ENCODE data around the gene OSBPL7.
A peak's percentile ranks its signal among the peaks of the same experiment; 100 is the strongest.

OSBPL7 gene

GRCh38 chr17:47823519-47823918 lies 1.9 kb upstream of the OSBPL7 start:
- DNase-seq (ENCODE audit: low read depth), result no peak

GRCh38 chr17:47822785-47823184 lies 1.2 kb upstream of the OSBPL7 start:
- no peak for DNase-seq (ENCODE audit: low read depth)

GRCh38 chr17:47821031-47821423 lies 567 bp downstream of the OSBPL7 start:
- no peak for DNase-seq (ENCODE audit: low read depth)

GRCh38 chr17:47820033-47820789 lies 1.4 kb downstream of the OSBPL7 start:
- no peak for DNase-seq (ENCODE audit: low read depth)

- DNase-seq (ENCODE audit: low read depth), result no peak
These were observed 2.1 kb downstream of the OSBPL7 start for GRCh38 chr17:47819475-47819874.

GRCh38 chr17:47818002-47818695 lies 3.4 kb downstream of the OSBPL7 start:
- DNase-seq (ENCODE audit: low read depth), result no peak

GRCh38 chr17:47816947-47817346 lies 4.6 kb downstream of the OSBPL7 start:
- no peak for DNase-seq (ENCODE audit: low read depth)

- DNase-seq (ENCODE audit: low read depth), result no peak
These were observed 5.4 kb downstream of the OSBPL7 start for GRCh38 chr17:47816111-47816735.

- no peak for DNase-seq (ENCODE audit: low read depth)
These were observed 6.3 kb downstream of the OSBPL7 start for GRCh38 chr17:47815106-47815918.

GRCh38 chr17:47813512-47814031 lies 8.0 kb downstream of the OSBPL7 start:
- DNase-seq (ENCODE audit: low read depth), result no peak

GRCh38 chr17:47813077-47813476 lies 8.5 kb downstream of the OSBPL7 start:
- no peak for DNase-seq (ENCODE audit: low read depth)

GRCh38 chr17:47812146-47812920 lies 9.3 kb downstream of the OSBPL7 start:
- no peak for DNase-seq (ENCODE audit: low read depth)

GRCh38 chr17:47811709-47812108 lies 9.9 kb downstream of the OSBPL7 start:
- DNase-seq (ENCODE audit: low read depth), result no peak

- no peak for DNase-seq (ENCODE audit: low read depth)
These were observed 10.5 kb downstream of the OSBPL7 start for GRCh38 chr17:47810901-47811635.

GRCh38 chr17:47810200-47810821 lies 11.3 kb downstream of the OSBPL7 start:
- DNase-seq (ENCODE audit: low read depth), result peak; percentile 67

- DNase-seq (ENCODE audit: low read depth), result no peak
These were observed 12.6 kb downstream of the OSBPL7 start for GRCh38 chr17:47808830-47809480.

- DNase-seq (ENCODE audit: low read depth), result no peak
These were observed 13.4 kb downstream of the OSBPL7 start for GRCh38 chr17:47808036-47808829.

- DNase-seq (ENCODE audit: low read depth), result no peak
These were observed 14.2 kb downstream of the OSBPL7 start for GRCh38 chr17:47807421-47807820.

GRCh38 chr17:47806913-47807255 lies 14.7 kb downstream of the OSBPL7 start:
- DNase-seq (ENCODE audit: low read depth), result no peak

Measured in HS-27A (cell line).